KOPT-K1 (cell line): ENCODE results near the gene GAB1.
"Not testable (repeated sequence)": the region's sequence is repeated elsewhere in the genome, so short reads cannot be mapped to it uniquely, and the experiment has no call there.

Experiments used
- H3K27ac ChIP-seq: fragments of 200-600 bp; sonication (generic); 2 replicates; pipeline ENCODE4 v1.5.1; 2016; ENCODE audit warnings: antibody characterized with exemption, mild to moderate bottlenecking, low read depth, low read length; ENCODE audit not compliant: poor library complexity, severe bottlenecking
- H3K36me3 ChIP-seq: fragments of 200-600 bp; sonication (generic); 2 replicates; pipeline ENCODE4 v1.5.1; 2017; ENCODE audit warnings: antibody characterized with exemption, mild to moderate bottlenecking, low read length, moderate library complexity; ENCODE audit not compliant: insufficient read depth
- H3K9me3 ChIP-seq: fragments of 200-600 bp; sonication (generic); 2 replicates; pipeline ENCODE4 v1.5.1; 2017; ENCODE audit warnings: antibody characterized with exemption, low read length, mild to moderate bottlenecking; ENCODE audit not compliant: insufficient read depth, poor library complexity, severe bottlenecking

GAB1 gene

GRCh38 chr4:143348233-143349077 is 11.8 kb downstream of the GAB1 start:
- Histone ChIP-seq H3K9me3 (no peaks in the 10 kb centered on the region), H3K36me3 (no peaks in the 10 kb centered on the region)

GRCh38 chr4:143349858-143350527 is 13.3 kb downstream of the GAB1 start:
- not testable (repeated sequence) for H3K27ac ChIP-seq, H3K36me3 ChIP-seq, H3K9me3 ChIP-seq

More at GRCh38 chr4:143348233-143349077, 11.8 kb downstream of the GAB1 start:
- H3K27ac ChIP-seq, result no peak overlapping the region

GRCh38 chr4:143351149-143351691 is 14.5 kb downstream of the GAB1 start:
- H3K36me3 ChIP-seq, result no peaks in the 10 kb centered on the region
- no peak overlapping the region for H3K27ac ChIP-seq
- H3K9me3 ChIP-seq, result no peaks in the 10 kb centered on the region

- Histone ChIP-seq H3K36me3 (no peaks in the 10 kb centered on the region), H3K9me3 (no peaks in the 10 kb centered on the region), H3K27ac (no peak overlapping the region)
These were observed 15.2 kb downstream of the GAB1 start for GRCh38 chr4:143351774-143352451.

GRCh38 chr4:143352720-143353119 is 16.0 kb downstream of the GAB1 start:
- H3K9me3 ChIP-seq, result no peaks in the 10 kb centered on the region
- no peaks in the 10 kb centered on the region for H3K36me3 ChIP-seq
- H3K27ac ChIP-seq, result no peak overlapping the region

- H3K9me3 ChIP-seq, result no peaks in the 10 kb centered on the region
- no peaks in the 10 kb centered on the region for H3K36me3 ChIP-seq
- H3K27ac ChIP-seq, result no peak overlapping the region
These were observed 17.1 kb downstream of the GAB1 start for GRCh38 chr4:143353797-143354196.

GRCh38 chr4:143354990-143355389 is 18.3 kb downstream of the GAB1 start:
- Histone ChIP-seq H3K36me3 (no peaks in the 10 kb centered on the region), H3K27ac (no peak overlapping the region), H3K9me3 (no peaks in the 10 kb centered on the region)

GRCh38 chr4:143355540-143356217 is 19.0 kb downstream of the GAB1 start:
- H3K36me3 ChIP-seq, result no peaks in the 10 kb centered on the region
- no peak overlapping the region for H3K27ac ChIP-seq
- H3K9me3 ChIP-seq, result no peaks in the 10 kb centered on the region

GRCh38 chr4:143356493-143356892 is 19.8 kb downstream of the GAB1 start:
- Histone ChIP-seq H3K9me3 (no peaks in the 10 kb centered on the region), H3K27ac (no peak overlapping the region), H3K36me3 (no peaks in the 10 kb centered on the region)

GRCh38 chr4:143357161-143357845 is 20.6 kb downstream of the GAB1 start:
- no peak overlapping the region for H3K27ac ChIP-seq
- H3K9me3 ChIP-seq, result no peaks in the 10 kb centered on the region

GRCh38 chr4:143358419-143358818 is 21.7 kb downstream of the GAB1 start:
- peak overlapping the region; percentile 50 for H3K27ac ChIP-seq
- no peaks in the 10 kb centered on the region for H3K9me3 ChIP-seq
- H3K36me3 ChIP-seq, result no peaks in the 10 kb centered on the region

More at GRCh38 chr4:143357161-143357845, 20.6 kb downstream of the GAB1 start:
- no peaks in the 10 kb centered on the region for H3K36me3 ChIP-seq

GRCh38 chr4:143358923-143359643 is 22.4 kb downstream of the GAB1 start:
- Histone ChIP-seq H3K9me3 (no peaks in the 10 kb centered on the region), H3K27ac (peak overlapping the region; percentile 50), H3K36me3 (no peaks in the 10 kb centered on the region)

- Histone ChIP-seq H3K36me3 (no peaks in the 10 kb centered on the region), H3K9me3 (no peaks in the 10 kb centered on the region), H3K27ac (peak overlapping the region; percentile 50)
These were observed 23.0 kb downstream of the GAB1 start for GRCh38 chr4:143359644-143360193.
